IPS-15b (cell line): ENCODE results near the gene PMF1.

ENCODE experiments used
- H3K27me3 ChIP-seq: one replicate; pipeline ENCODE4 v1.6.1; 2013; ENCODE audit warnings: low read length; ENCODE audit not compliant: control insufficient read depth, insufficient read depth
- H3K36me3 ChIP-seq: one replicate; pipeline ENCODE4 v1.6.1; 2013; ENCODE audit warnings: low read length; ENCODE audit not compliant: control insufficient read depth, insufficient read depth
- H3K4me1 ChIP-seq: one replicate; pipeline ENCODE4 v1.6.1; 2013; ENCODE audit warnings: mild to moderate bottlenecking, low read length; ENCODE audit not compliant: control insufficient read depth, insufficient read depth
- H3K4me3 ChIP-seq: one replicate; pipeline ENCODE4 v1.5.1; 2013; ENCODE audit warnings: low read depth, low read length
- H3K9ac ChIP-seq: one replicate; pipeline ENCODE4 v1.6.1; 2013; ENCODE audit warnings: low read depth, mild to moderate bottlenecking, low read length
- H3K9me3 ChIP-seq: one replicate; pipeline ENCODE4 v1.6.1; 2013; ENCODE audit warnings: mild to moderate bottlenecking, low read length; ENCODE audit not compliant: control insufficient read depth, insufficient read depth

The PMF1 gene

GRCh38 chr1:156258859-156259258, 46.1 kb downstream of the PMF1 start:
- H3K36me3 ChIP-seq, result peaks cover 64% of the 10 kb centered on the region
- no peaks in the 10 kb centered on the region for H3K4me1 ChIP-seq
- H3K9ac ChIP-seq, result no peak overlapping the region
- H3K4me3 ChIP-seq, result no peak overlapping the region
- no peaks in the 10 kb centered on the region for H3K9me3 ChIP-seq
- no peaks in the 10 kb centered on the region for H3K27me3 ChIP-seq

GRCh38 chr1:156259805-156260204, 47.0 kb downstream of the PMF1 start:
- no peak overlapping the region for H3K9ac ChIP-seq
- H3K9me3 ChIP-seq, result no peaks in the 10 kb centered on the region
- no peaks in the 10 kb centered on the region for H3K27me3 ChIP-seq
- peaks cover 67% of the 10 kb centered on the region for H3K36me3 ChIP-seq
- no peaks in the 10 kb centered on the region for H3K4me1 ChIP-seq
- H3K4me3 ChIP-seq, result no peak overlapping the region

- Histone ChIP-seq H3K36me3 (peaks cover 78% of the 10 kb centered on the region), H3K4me1 (no peaks in the 10 kb centered on the region), H3K9me3 (no peaks in the 10 kb centered on the region), H3K9ac (no peak overlapping the region), H3K4me3 (no peak overlapping the region), H3K27me3 (no peaks in the 10 kb centered on the region)
Measured at GRCh38 chr1:156260896-156261295, 48.1 kb downstream of the PMF1 start.

GRCh38 chr1:156262461-156263287, 49.9 kb downstream of the PMF1 start:
- Histone ChIP-seq H3K36me3 (peaks cover 82% of the 10 kb centered on the region), H3K9ac (no peak overlapping the region), H3K9me3 (no peaks in the 10 kb centered on the region)

GRCh38 chr1:156263288-156263655, 50.5 kb downstream of the PMF1 start:
- H3K4me3 ChIP-seq, result no peak overlapping the region
- H3K27me3 ChIP-seq, result no peaks in the 10 kb centered on the region
- no peaks in the 10 kb centered on the region for H3K9me3 ChIP-seq
- no peak overlapping the region for H3K9ac ChIP-seq
- H3K4me1 ChIP-seq, result no peaks in the 10 kb centered on the region
- peaks cover 82% of the 10 kb centered on the region for H3K36me3 ChIP-seq

More at GRCh38 chr1:156262461-156263287, 49.9 kb downstream of the PMF1 start:
- H3K27me3 ChIP-seq, result no peaks in the 10 kb centered on the region
- no peak overlapping the region for H3K4me3 ChIP-seq
- no peaks in the 10 kb centered on the region for H3K4me1 ChIP-seq

GRCh38 chr1:156266051-156266450, 53.2 kb downstream of the PMF1 start:
- peaks cover 69% of the 10 kb centered on the region for H3K36me3 ChIP-seq

GRCh38 chr1:156268336-156268735, 55.5 kb downstream of the PMF1 start:
- H3K9ac ChIP-seq, result no peak overlapping the region
- no peaks in the 10 kb centered on the region for H3K27me3 ChIP-seq
- H3K9me3 ChIP-seq, result no peaks in the 10 kb centered on the region
- H3K4me3 ChIP-seq, result no peak overlapping the region
- no peaks in the 10 kb centered on the region for H3K4me1 ChIP-seq
- H3K36me3 ChIP-seq, result peaks cover 71% of the 10 kb centered on the region

More at GRCh38 chr1:156266051-156266450, 53.2 kb downstream of the PMF1 start:
- no peak overlapping the region for H3K4me3 ChIP-seq
- no peaks in the 10 kb centered on the region for H3K27me3 ChIP-seq
- H3K4me1 ChIP-seq, result no peaks in the 10 kb centered on the region
- H3K9me3 ChIP-seq, result no peaks in the 10 kb centered on the region
- H3K9ac ChIP-seq, result no peak overlapping the region

GRCh38 chr1:156270314-156270713, 57.5 kb downstream of the PMF1 start:
- no peak overlapping the region for H3K4me3 ChIP-seq
- no peaks in the 10 kb centered on the region for H3K27me3 ChIP-seq
- H3K4me1 ChIP-seq, result no peaks in the 10 kb centered on the region
- peaks cover 77% of the 10 kb centered on the region for H3K36me3 ChIP-seq
- no peaks in the 10 kb centered on the region for H3K9me3 ChIP-seq
- H3K9ac ChIP-seq, result no peak overlapping the region

- Histone ChIP-seq H3K36me3 (peaks cover 71% of the 10 kb centered on the region), H3K4me3 (no peak overlapping the region), H3K9ac (no peak overlapping the region), H3K9me3 (no peaks in the 10 kb centered on the region), H3K27me3 (no peaks in the 10 kb centered on the region), H3K4me1 (no peaks in the 10 kb centered on the region)
Measured at GRCh38 chr1:156276532-156276931, 63.7 kb downstream of the PMF1 start.

GRCh38 chr1:156276966-156277381, 64.2 kb downstream of the PMF1 start:
- no peaks in the 10 kb centered on the region for H3K27me3 ChIP-seq
- H3K9ac ChIP-seq, result no peak overlapping the region
- H3K9me3 ChIP-seq, result no peaks in the 10 kb centered on the region
- H3K36me3 ChIP-seq, result peaks cover 67% of the 10 kb centered on the region
- H3K4me3 ChIP-seq, result no peak overlapping the region
- peaks cover 2% of the 10 kb centered on the region for H3K4me1 ChIP-seq

GRCh38 chr1:156279837-156280236, 67.0 kb downstream of the PMF1 start:
- no peak overlapping the region for H3K9ac ChIP-seq
- H3K36me3 ChIP-seq, result peaks cover 41% of the 10 kb centered on the region
- H3K4me3 ChIP-seq, result no peak overlapping the region
- H3K27me3 ChIP-seq, result no peaks in the 10 kb centered on the region
- peaks cover 10% of the 10 kb centered on the region for H3K4me1 ChIP-seq
- no peaks in the 10 kb centered on the region for H3K9me3 ChIP-seq

- Histone ChIP-seq H3K4me3 (peak overlapping the region; percentile 83), H3K9me3 (no peaks in the 10 kb centered on the region), H3K9ac (peak overlapping the region; percentile 71), H3K27me3 (no peaks in the 10 kb centered on the region), H3K4me1 (peaks cover 10% of the 10 kb centered on the region), H3K36me3 (peaks cover 34% of the 10 kb centered on the region)
Measured at GRCh38 chr1:156281281-156281680, 68.5 kb downstream of the PMF1 start.
